ENCODE results near the gene FOXK2. TPM values are rescaled to one million over a fixed set of nuclear protein-coding genes. Genes with fewer than 3 reads are reported as not detected.

The FOXK2 gene
- total RNA-seq, 1 experiment from 2014 or later: 72.0 TPM

DNA sequence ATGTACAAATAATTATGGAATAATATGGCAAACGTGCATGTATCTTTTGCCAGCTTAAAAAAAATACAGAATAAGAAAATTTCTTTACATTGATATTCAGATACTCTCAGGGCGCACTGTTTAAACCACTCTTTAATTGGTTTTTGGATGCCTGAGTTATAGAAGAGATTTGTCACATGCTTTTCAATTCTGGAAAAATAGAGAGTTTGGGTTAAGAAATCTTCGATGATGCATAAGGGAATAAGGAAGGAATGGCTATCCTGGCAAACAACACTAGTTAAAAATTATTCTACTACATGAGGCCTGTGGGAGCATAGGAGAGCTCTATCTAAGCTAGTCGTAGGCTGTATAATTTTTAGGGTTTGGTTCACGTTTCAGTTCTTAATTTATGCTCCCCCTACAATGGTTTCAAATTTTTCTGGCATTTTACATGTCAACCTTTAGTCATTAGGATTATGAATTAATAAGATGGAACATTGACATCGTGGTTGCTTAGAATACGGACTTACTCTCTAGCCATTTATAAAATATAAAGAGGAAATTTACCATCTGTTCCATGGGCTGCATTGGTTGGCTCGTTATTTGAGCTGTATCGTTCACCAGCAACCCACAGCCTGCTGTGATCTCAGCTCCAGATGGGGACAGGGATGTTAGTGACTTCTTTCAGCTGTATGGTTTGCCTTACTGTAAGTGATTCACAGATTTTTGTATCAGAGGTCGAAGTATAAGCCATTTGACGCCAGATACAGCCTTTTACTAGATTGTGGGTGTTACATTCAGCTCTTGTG is 45.1 kb upstream of the FOXK2 start:
- no peaks in the 10 kb centered on the region for H3K79me2 ChIP-seq (ENCODE audit: insufficient read depth, low read length)
- no peak overlapping the region for H2BK120ac ChIP-seq (ENCODE audit: low read depth, low read length, poor library complexity, severe bottlenecking)
- no peaks in the 10 kb centered on the region for H3K4me1 Mint-ChIP-seq
- WGBS (ENCODE audit: extremely low coverage, insufficient read length, low lambda C conversion rate): no CpG with 5 or more reads among the region's 11 CpGs
- H3K23me2 ChIP-seq (ENCODE audit: insufficient read length, low read depth, low read length, poor library complexity, severe bottlenecking): no peaks in the 10 kb centered on the region
- no peak overlapping the region for H3K14ac ChIP-seq (ENCODE audit: insufficient read depth, low read length)
- no peaks in the 10 kb centered on the region for H3K4me1 ChIP-seq (ENCODE audit: insufficient read depth, low read length)
- H4K20me1 ChIP-seq (ENCODE audit: control insufficient read depth, insufficient read depth, insufficient read length): no peaks in the 10 kb centered on the region
- TF ChIP-seq, protein P1, sequence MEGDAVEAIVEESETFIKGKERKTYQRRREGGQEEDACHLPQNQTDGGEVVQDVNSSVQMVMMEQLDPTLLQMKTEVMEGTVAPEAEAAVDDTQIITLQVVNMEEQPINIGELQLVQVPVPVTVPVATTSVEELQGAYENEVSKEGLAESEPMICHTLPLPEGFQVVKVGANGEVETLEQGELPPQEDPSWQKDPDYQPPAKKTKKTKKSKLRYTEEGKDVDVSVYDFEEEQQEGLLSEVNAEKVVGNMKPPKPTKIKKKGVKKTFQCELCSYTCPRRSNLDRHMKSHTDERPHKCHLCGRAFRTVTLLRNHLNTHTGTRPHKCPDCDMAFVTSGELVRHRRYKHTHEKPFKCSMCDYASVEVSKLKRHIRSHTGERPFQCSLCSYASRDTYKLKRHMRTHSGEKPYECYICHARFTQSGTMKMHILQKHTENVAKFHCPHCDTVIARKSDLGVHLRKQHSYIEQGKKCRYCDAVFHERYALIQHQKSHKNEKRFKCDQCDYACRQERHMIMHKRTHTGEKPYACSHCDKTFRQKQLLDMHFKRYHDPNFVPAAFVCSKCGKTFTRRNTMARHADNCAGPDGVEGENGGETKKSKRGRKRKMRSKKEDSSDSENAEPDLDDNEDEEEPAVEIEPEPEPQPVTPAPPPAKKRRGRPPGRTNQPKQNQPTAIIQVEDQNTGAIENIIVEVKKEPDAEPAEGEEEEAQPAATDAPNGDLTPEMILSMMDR (conservative IDR thresholded peaks at IDR 0.05): no peak
- H2BK5ac ChIP-seq (ENCODE audit: insufficient read length, low read length): no peak overlapping the region
- peaks cover 22 to 68% (median 66%) of the 10 kb centered on the region in 3 experiments for H3K36me3 Mint-ChIP-seq (ENCODE audit: insufficient read depth in 1 of 3, low read depth in 3 of 3)
- H4K5ac ChIP-seq (ENCODE audit: insufficient read length, low read depth, low read length): no peak overlapping the region
- H3K23ac ChIP-seq (ENCODE audit: insufficient read length, low read depth, low read length): no peak overlapping the region
- no peak overlapping the region for H3K18ac ChIP-seq (ENCODE audit: insufficient read length, low read depth, low read length)
- no peak overlapping the region for H3K4ac ChIP-seq (ENCODE audit: low read depth, low read length)
- no peaks in the 10 kb centered on the region for H3K27me3 Mint-ChIP-seq (ENCODE audit: low read depth)
- no peaks in the 10 kb centered on the region for H3K9me3 ChIP-seq (ENCODE audit: control insufficient read depth, low read depth, low read length)
- H3K27ac ChIP-seq (ENCODE audit: insufficient read length, low read depth, low read length): no peak overlapping the region
- no peak for DNase-seq
- H3K79me1 ChIP-seq (ENCODE audit: insufficient read depth, low read depth, low read length, poor library complexity, severe bottlenecking): no peaks in the 10 kb centered on the region
- H2AK5ac ChIP-seq (ENCODE audit: insufficient read length, low read length): no peak overlapping the region
- no peak overlapping the region for H3T11ph ChIP-seq (ENCODE audit: low read length)
- no peak overlapping the region for H2BK20ac ChIP-seq (ENCODE audit: low read depth, low read length, poor library complexity, severe bottlenecking)
- H2AFZ ChIP-seq (ENCODE audit: low read length): no peak overlapping the region
- no peak overlapping the region for H3K56ac ChIP-seq (ENCODE audit: insufficient read length, low read depth, low read length)
- no peaks in the 10 kb centered on the region for H3K27me3 ChIP-seq (ENCODE audit: insufficient read depth, low read length)
- H3K27ac Mint-ChIP-seq: peak overlapping the region in 1 of 3 experiments; percentile 77; a peak in 1 of 7 replicates
- no peak overlapping the region for H3K4me2 ChIP-seq (ENCODE audit: insufficient read depth, insufficient read length, low read length)
- no peak overlapping the region for H2BK12ac ChIP-seq (ENCODE audit: insufficient read length, low read depth, low read length)
- no peak overlapping the region for H3K4me3 Mint-ChIP-seq
- H2BK15ac ChIP-seq (ENCODE audit: low read depth, low read length): no peak overlapping the region
- no peak overlapping the region for H4K8ac ChIP-seq (replicated peaks; ENCODE audit: insufficient read length, low read depth, low read length)
- no peak overlapping the region for H3K9ac ChIP-seq (ENCODE audit: extremely low read depth, insufficient read length, low read length)
- no peak overlapping the region for H4K91ac ChIP-seq (ENCODE audit: insufficient read length, low read depth, low read length)
- H3K9me3 Mint-ChIP-seq: no peaks in the 10 kb centered on the region

All from H9 (cell line).